PC-3 (cell line): ENCODE results near the gene SAMHD1. TPM values are rescaled to one million over a fixed set of nuclear protein-coding genes. Genes with fewer than 3 reads are reported as not detected.
A peak's percentile ranks its signal among the peaks of the same experiment; 100 is the strongest.

ENCODE experiments used
- ATAC-seq: fragments of 200-7000 bp; cut with Tn5 transposase; 2 replicates; pipeline ENCODE4 v1.9.1; 2020; ENCODE audit warnings: mild to moderate bottlenecking, moderate library complexity
- BruUV-seq: library from RNA; stranded (reverse); fragments of 400-500 nt; replicated peaks from 2 replicates; lab custom pipeline; 2021; lab: Mats Ljungman, UMichigan
- CTCF ChIA-PET: fragments of 300-600 bp; sonication (Branson Sonifier 250); formaldehyde crosslinking; loops from one replicate; lab custom pipeline; 2022; ENCODE audit warnings: antibody characterized with exemption; lab: Charles Lee
- POLR2A ChIA-PET: fragments of 300-600 bp; sonication (Branson Sonifier 250); formaldehyde crosslinking; loops from one replicate; lab custom pipeline; 2022; ENCODE audit warnings: antibody characterized with exemption; ENCODE audit not compliant: unreplicated experiment; lab: Charles Lee
- DNase-seq: peaks from one replicate; pipeline ENCODE4 v3.0.0-alpha.2; 2015
- H2AFZ ChIP-seq: fragments of 300-600 bp; sonication (generic); 2 replicates; pipeline ENCODE4 v1.6.0; 2016; ENCODE audit warnings: antibody characterized with exemption, low read length
- H3F3A ChIP-seq: fragments of 300-600 bp; sonication (generic); one replicate; pipeline ENCODE4 v1.6.0; 2017; ENCODE audit warnings: antibody characterized with exemption, low read length, control low read depth, mild to moderate bottlenecking; ENCODE audit not compliant: unreplicated experiment
- H3K27ac ChIP-seq: fragments of 300-600 bp; sonication (generic); 2 replicates; pipeline ENCODE4 v1.5.1; 2016; ENCODE audit warnings: mild to moderate bottlenecking, low read length
- H3K27me3 ChIP-seq: fragments of 300-600 bp; sonication (generic); 2 replicates; pipeline ENCODE4 v1.6.1; 2016; ENCODE audit warnings: low read length, mixed read lengths
- H3K36me3 ChIP-seq: fragments of 300-600 bp; sonication (generic); 2 replicates; pipeline ENCODE4 v1.6.1; 2016; ENCODE audit warnings: low read depth, mixed run types, low read length, mixed read lengths
- H3K4me1 ChIP-seq: fragments of 300-600 bp; sonication (generic); 2 replicates; pipeline ENCODE4 v1.5.1; 2016; ENCODE audit warnings: low read length; ENCODE audit not compliant: insufficient read depth
- H3K4me2 ChIP-seq: fragments of 300-600 bp; sonication (generic); 2 replicates; pipeline ENCODE4 v1.6.0; 2016; ENCODE audit warnings: low read length
- H3K4me3 ChIP-seq: fragments of 300-600 bp; sonication (generic); 2 replicates; pipeline ENCODE4 v1.5.1; 2016; ENCODE audit warnings: mild to moderate bottlenecking, low read length, mixed read lengths
- H3K79me2 ChIP-seq: fragments of 300-600 bp; sonication (generic); 2 replicates; pipeline ENCODE4 v1.6.1; 2017; ENCODE audit warnings: low read length, mixed read lengths
- H3K9ac ChIP-seq: fragments of 300-600 bp; sonication (generic); 2 replicates; pipeline ENCODE4 v1.6.0; 2016; ENCODE audit warnings: mild to moderate bottlenecking, low read length
- H3K9me2 ChIP-seq: fragments of 300-600 bp; sonication (generic); replicated peaks from 2 replicates; pipeline ENCODE4 v1.6.1; 2016; ENCODE audit warnings: mixed run types, low read length, mixed read lengths
- H3K9me3 ChIP-seq: fragments of 300-600 bp; sonication (generic); 2 replicates; pipeline ENCODE4 v1.6.1; 2016; ENCODE audit warnings: low read length, mixed read lengths
- H4K20me1 ChIP-seq: fragments of 300-600 bp; sonication (generic); 2 replicates; pipeline ENCODE4 v1.6.1; 2016; ENCODE audit warnings: low read length, mixed read lengths
- CTCF ChIP-seq: fragments of 300-600 bp; sonication (generic); conservative IDR thresholded peaks from 2 replicates; pipeline ENCODE4 v1.5.1; 2017; ENCODE audit warnings: antibody characterized with exemption, low read depth, mild to moderate bottlenecking, low read length
- EZH2 ChIP-seq: fragments of 300-600 bp; sonication (generic); IDR thresholded peaks from one replicate; pipeline ENCODE4 v1.6.1; 2017; ENCODE audit warnings: antibody characterized with exemption, mild to moderate bottlenecking, low read length; ENCODE audit not compliant: unreplicated experiment
- EZH2phosphoT487 ChIP-seq: fragments of 300-600 bp; sonication (generic); IDR thresholded peaks from 2 replicates; pipeline ENCODE4 v1.6.1; 2018; ENCODE audit warnings: mild to moderate bottlenecking, antibody characterized with exemption, low read length, borderline replicate concordance
- intact Hi-C: fragments of 100-400 bp; cut with micrococcal nuclease; formaldehyde crosslinking; loops from 2 replicates; pipeline ENCODE4 v1.9.0; 2023
- total RNA-seq: library from RNA; depleted of rRNA; stranded (reverse); fragments of >200 nt; gene quantifications from 2 replicates; pipeline ENCODE4 v1.2.3, GENCODE V29; 2014

The SAMHD1 gene
- total RNA-seq, 1 experiment from 2014 or later: 24.2 TPM

- H3K27ac ChIP-seq: no peak overlapping the region
- H3K9me2 ChIP-seq: no peaks in the 10 kb centered on the region
- H4K20me1 ChIP-seq: peaks cover 14% of the 10 kb centered on the region; the same call in 1 of the 2 replicates
- no peak overlapping the region for H3K4me2 ChIP-seq
- no peaks in the 10 kb centered on the region for H3K36me3 ChIP-seq
- no TSS peak for BruUV-seq
- H3K27me3 ChIP-seq: no peaks in the 10 kb centered on the region
- DNase-seq (no peak), ATAC-seq (no peak)
- H3K4me1 ChIP-seq: peaks cover 5% of the 10 kb centered on the region; the same call in 1 of the 2 replicates
- H3F3A ChIP-seq: no peaks in the 10 kb centered on the region
- no peak for TF ChIP-seq EZH2
- no peak for TF ChIP-seq CTCF
- no peak for TF ChIP-seq EZH2phosphoT487
- intact Hi-C loops: no loop called here
- H3K4me3 ChIP-seq: no peak overlapping the region
- H3K9ac ChIP-seq: no peak overlapping the region
- H3K79me2 ChIP-seq: peaks cover 65% of the 10 kb centered on the region
- H3K9me3 ChIP-seq: no peaks in the 10 kb centered on the region
- CTCF ChIA-PET: no interaction called here
- POLR2A ChIA-PET: no interaction called here
- no peak overlapping the region for H2AFZ ChIP-seq
Measured at GRCh38 chr20:36848677-36849076, 102.8 kb downstream of the SAMHD1 start.

- no peak overlapping the region for H3K27ac ChIP-seq
- no peaks in the 10 kb centered on the region for H3K9me3 ChIP-seq
- DNase-seq: no peak
- H3K4me1 ChIP-seq: peaks cover 5% of the 10 kb centered on the region; the same call in 1 of the 2 replicates
- peaks cover 60% of the 10 kb centered on the region for H3K79me2 ChIP-seq
- H3K4me2 ChIP-seq: no peak overlapping the region
- CTCF ChIA-PET: no interaction called here
- no peaks in the 10 kb centered on the region for H3F3A ChIP-seq
- peak; percentile 35; the same call in 1 of the 2 replicates for ATAC-seq
- H3K27me3 ChIP-seq: no peaks in the 10 kb centered on the region
- no peaks in the 10 kb centered on the region for H3K9me2 ChIP-seq
- no peak overlapping the region for H3K4me3 ChIP-seq
- H2AFZ ChIP-seq: no peak overlapping the region
- H3K36me3 ChIP-seq: no peaks in the 10 kb centered on the region
- intact Hi-C loops: no loop called here
- no peak overlapping the region for H3K9ac ChIP-seq
- POLR2A ChIA-PET: no interaction called here
- H4K20me1 ChIP-seq: peaks cover 14% of the 10 kb centered on the region; the same call in 1 of the 2 replicates
- TF ChIP-seq EZH2 (no peak), EZH2phosphoT487 (no peak), CTCF (no peak)
- no TSS peak for BruUV-seq
Measured at GRCh38 chr20:36848078-36848660, 103.3 kb downstream of the SAMHD1 start.

GRCh38 chr20:36847710-36848040 lies 103.8 kb downstream of the SAMHD1 start:
- ATAC-seq: no peak
- Histone ChIP-seq H3K27me3 (no peaks in the 10 kb centered on the region), H3K4me2 (no peak overlapping the region), H3K4me1 (peaks cover 5% of the 10 kb centered on the region; the same call in 1 of the 2 replicates), H3K9me2 (no peaks in the 10 kb centered on the region), H3K9me3 (no peaks in the 10 kb centered on the region), H3K9ac (no peak overlapping the region), H3K79me2 (peaks cover 56% of the 10 kb centered on the region), H3K4me3 (no peak overlapping the region), H3K27ac (no peak overlapping the region), H4K20me1 (peaks cover 14% of the 10 kb centered on the region; the same call in 1 of the 2 replicates), H3F3A (no peaks in the 10 kb centered on the region), H3K36me3 (no peaks in the 10 kb centered on the region), H2AFZ (no peak overlapping the region)
- BruUV-seq: no TSS peak
- ChIA-PET CTCF (no interaction called here), POLR2A (no interaction called here)
- DNase-seq: no peak
- no peak for TF ChIP-seq EZH2phosphoT487
- no peak for TF ChIP-seq EZH2
- TF ChIP-seq CTCF: no peak
- intact Hi-C loops: no loop called here
